ENCODE results near the gene EMILIN3.

Gene EMILIN3

DNA sequence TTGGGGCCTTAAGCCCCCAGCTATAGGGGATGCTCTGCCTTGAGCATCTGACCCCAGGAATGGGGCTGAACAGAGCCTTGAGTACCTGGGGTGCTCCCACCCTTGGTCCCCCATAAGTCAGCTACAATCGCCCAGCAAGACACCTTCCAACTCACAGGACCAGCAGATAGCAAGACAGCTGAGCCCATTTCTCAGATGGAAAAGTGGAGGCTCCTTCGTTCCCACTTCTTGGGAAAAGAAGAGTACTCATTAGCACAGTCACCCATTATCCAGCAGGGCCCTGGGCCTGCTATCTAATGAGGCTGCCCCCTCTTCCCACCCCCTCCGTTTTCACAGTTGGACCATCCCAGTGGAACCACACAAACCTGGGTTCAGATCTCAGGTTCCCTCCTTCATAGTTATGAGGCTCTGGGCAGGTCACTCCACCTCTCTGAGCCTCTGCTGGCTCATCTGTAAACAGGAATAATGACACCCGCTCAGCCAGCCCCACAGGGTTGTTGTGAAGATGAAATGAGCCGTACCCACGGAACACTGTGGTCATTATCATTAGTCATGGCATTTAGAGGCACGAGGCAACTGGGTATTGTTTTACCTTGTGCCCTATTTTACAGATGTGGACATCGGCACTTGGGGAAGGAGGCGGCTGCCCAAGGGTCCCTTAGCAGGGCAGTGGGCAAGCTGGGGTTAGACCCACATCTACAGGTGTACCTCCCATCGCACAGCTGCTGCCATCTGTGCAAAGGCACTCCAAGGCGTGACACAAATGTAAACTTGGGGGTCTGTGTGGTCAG is 21.5 kb downstream of the EMILIN3 start:
- DNase-seq (ENCODE audit: low read depth): no peak
- in situ Hi-C loops (cut with HindIII; ENCODE audit: low sequenced_read_pairs): no loop called here
- no peak overlapping the region for H3K4me3 ChIP-seq (ENCODE audit: low read depth, low read length)
- TF ChIP-seq, protein P1, sequence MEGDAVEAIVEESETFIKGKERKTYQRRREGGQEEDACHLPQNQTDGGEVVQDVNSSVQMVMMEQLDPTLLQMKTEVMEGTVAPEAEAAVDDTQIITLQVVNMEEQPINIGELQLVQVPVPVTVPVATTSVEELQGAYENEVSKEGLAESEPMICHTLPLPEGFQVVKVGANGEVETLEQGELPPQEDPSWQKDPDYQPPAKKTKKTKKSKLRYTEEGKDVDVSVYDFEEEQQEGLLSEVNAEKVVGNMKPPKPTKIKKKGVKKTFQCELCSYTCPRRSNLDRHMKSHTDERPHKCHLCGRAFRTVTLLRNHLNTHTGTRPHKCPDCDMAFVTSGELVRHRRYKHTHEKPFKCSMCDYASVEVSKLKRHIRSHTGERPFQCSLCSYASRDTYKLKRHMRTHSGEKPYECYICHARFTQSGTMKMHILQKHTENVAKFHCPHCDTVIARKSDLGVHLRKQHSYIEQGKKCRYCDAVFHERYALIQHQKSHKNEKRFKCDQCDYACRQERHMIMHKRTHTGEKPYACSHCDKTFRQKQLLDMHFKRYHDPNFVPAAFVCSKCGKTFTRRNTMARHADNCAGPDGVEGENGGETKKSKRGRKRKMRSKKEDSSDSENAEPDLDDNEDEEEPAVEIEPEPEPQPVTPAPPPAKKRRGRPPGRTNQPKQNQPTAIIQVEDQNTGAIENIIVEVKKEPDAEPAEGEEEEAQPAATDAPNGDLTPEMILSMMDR (IDR thresholded peaks at IDR 0.05; ENCODE audit: low read depth, low read length, missing control alignments): no peak

- H3K4me3 ChIP-seq (ENCODE audit: low read depth, low read length): no peak overlapping the region
- DNase-seq (ENCODE audit: low read depth): no peak
- TF ChIP-seq, protein P1 (IDR thresholded peaks at IDR 0.05; ENCODE audit: low read depth, low read length, missing control alignments): no peak
- in situ Hi-C loops (cut with HindIII; ENCODE audit: low sequenced_read_pairs): no loop called here
Measured at GRCh38 chr20:41344477-41344876, 22.1 kb downstream of the EMILIN3 start.

DNA sequence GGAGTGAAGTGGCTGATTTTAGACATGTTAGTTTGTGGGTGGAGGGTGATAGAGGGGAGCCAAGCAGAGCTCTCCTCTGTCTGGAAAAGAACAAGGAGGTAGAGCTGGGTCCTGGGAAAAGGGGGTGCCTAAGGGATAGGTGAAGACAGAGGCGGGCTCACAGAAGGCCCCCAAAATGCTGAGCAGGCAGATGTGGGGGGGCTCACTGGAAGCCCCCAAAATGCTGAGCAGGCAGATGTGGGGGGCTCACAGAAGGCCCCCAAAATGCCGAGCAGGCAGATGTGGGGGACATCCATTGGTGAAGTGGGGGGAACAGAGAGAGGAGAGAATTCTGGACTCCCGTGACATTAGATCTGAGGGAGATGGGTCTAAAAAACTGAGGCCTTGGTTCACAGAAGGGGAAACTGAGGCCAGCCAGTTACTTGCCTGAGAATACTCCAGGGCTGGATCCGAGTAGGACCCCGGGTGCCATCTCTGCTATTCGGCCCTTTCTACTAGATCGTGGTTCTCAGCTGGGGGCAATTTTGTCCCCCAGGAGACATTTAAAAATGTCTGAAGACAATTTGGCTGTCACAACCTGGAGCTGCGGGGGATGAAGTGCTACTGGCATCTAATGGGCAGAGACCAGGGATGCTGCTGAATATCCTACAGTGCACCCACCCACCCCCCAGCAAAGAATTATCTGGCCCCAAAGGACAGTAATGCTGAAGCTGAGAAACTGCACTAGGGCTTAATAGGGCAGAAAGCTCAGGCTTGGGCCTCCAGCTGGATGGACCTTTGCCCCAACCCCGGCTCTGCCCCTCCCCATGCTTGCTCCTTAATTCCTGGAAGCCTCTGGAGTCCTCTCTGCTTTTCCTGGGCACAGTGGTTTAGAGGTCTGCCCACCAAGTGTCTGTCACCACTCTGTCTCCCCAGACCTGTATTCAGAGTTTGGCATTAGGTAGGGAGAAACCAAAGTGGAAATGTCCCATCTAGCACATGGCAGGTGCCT is 23.8 kb downstream of the EMILIN3 start:
- H3K4me3 ChIP-seq (ENCODE audit: low read depth, low read length): no peak overlapping the region
- TF ChIP-seq, protein P1 (IDR thresholded peaks at IDR 0.05; ENCODE audit: low read depth, low read length, missing control alignments): no peak
- DNase-seq (ENCODE audit: low read depth): no peak
- in situ Hi-C loops (cut with HindIII; ENCODE audit: low sequenced_read_pairs): no loop called here

- TF ChIP-seq, protein P1 (IDR thresholded peaks at IDR 0.05; ENCODE audit: low read depth, low read length, missing control alignments): no peak
- in situ Hi-C loops (cut with HindIII; ENCODE audit: low sequenced_read_pairs): no loop called here
- DNase-seq (ENCODE audit: low read depth): peak; percentile 38
- peak within 1 kb of the TSS; percentile 27 for H3K4me3 ChIP-seq (ENCODE audit: low read depth, low read length)
Measured at GRCh38 chr20:41340327-41341055, 26.1 kb downstream of the EMILIN3 start, which contains the start of gene LPIN3. Gene LPIN3 (plus strand): TSS chr20:41340821. CDS start chr20:41345804, 4,983 bp downstream.

- in situ Hi-C loops (cut with HindIII; ENCODE audit: low sequenced_read_pairs): no loop called here
- peak overlapping the region; percentile 27 for H3K4me3 ChIP-seq (ENCODE audit: low read depth, low read length)
- no peak for DNase-seq (ENCODE audit: low read depth)
Measured at GRCh38 chr20:41339957-41340326, 26.7 kb downstream of the EMILIN3 start.

More at GRCh38 chr20:41339957-41340326, 26.7 kb downstream of the EMILIN3 start:
- TF ChIP-seq, protein P1 (IDR thresholded peaks at IDR 0.05; ENCODE audit: low read depth, low read length, missing control alignments): peak; percentile 90
